ENCODE results near the gene GJD3. TPM values are rescaled to one million over a fixed set of nuclear protein-coding genes. Genes with fewer than 3 reads are reported as not detected.

Gene GJD3
- total and polyA plus RNA-seq, 9 of the 15 experiments (the other 6 are each of a cell fraction or from before 2014, with no cell fraction given), result 0.17 to 0.38 TPM; not detected in 7

DNA sequence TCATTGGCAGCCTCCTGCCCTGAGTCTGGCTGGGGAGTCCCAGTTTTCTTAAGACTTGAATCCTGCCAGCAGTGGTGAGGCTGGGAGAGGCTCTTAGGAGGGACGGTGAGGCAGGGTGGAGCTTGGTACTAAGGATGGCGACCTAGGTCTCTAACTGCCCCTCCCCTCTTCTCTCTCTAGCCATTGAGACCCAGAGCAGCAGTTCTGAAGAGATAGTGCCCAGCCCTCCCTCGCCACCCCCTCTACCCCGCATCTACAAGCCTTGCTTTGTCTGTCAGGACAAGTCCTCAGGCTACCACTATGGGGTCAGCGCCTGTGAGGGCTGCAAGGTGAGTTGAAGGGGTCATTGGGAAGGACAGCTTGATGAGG is 16.4 kb downstream of the GJD3 start:
- Histone ChIP-seq H3K27ac (ENCODE audit: extremely low read depth, low read depth, low read length) (peak overlapping the region; percentile 15; the same call in 1 of the 3 replicates), H3K9ac (ENCODE audit: insufficient read depth in 1 of 2, low read depth in 2 of 2, low read length in 2 of 2) (peak overlapping the region; percentile 16 to 44; a peak in 2 of 4 replicates), H3K79me2 (ENCODE audit: control insufficient read depth, insufficient read depth, low read length) (peaks cover 58% of the 10 kb centered on the region), H3K9me1 (ENCODE audit: control insufficient read depth, insufficient read depth, low read length) (no peaks in the 10 kb centered on the region), H3K27me3 (ENCODE audit: control insufficient read depth in 2 of 2, insufficient read depth in 2 of 2, low read length in 2 of 2) (no peaks in the 10 kb centered on the region), H3K36me3 (ENCODE audit: control insufficient read depth, insufficient read depth, low read length) (peaks cover 51% of the 10 kb centered on the region; the same call in 2 of the 3 replicates), H3K4me1 (replicated peaks in 1 of 2; ENCODE audit: control insufficient read depth in 2 of 2, insufficient read depth in 2 of 2, low read length in 2 of 2) (peaks cover 48 to 74% of the 10 kb centered on the region in 2 experiments), H4K20me1 (replicated peaks; ENCODE audit: control insufficient read depth, insufficient read depth, low read length) (0 out of 2 replicates have a peak, but pooled peaks cover 3% of the 10 kb centered on the region), H2AFZ (ENCODE audit: low read depth, low read length) (no peak overlapping the region), H3K4me2 (ENCODE audit: insufficient read depth, low read length) (peak overlapping the region; percentile 38; the same call in 1 of the 2 replicates), H3K4me3 (no peak overlapping the region), H3K9me3 (replicated peaks; ENCODE audit: control insufficient read depth, insufficient read depth, low read depth, low read length) (no peaks in the 10 kb centered on the region)
- intact Hi-C loops (cut with micrococcal nuclease) (no loop called here), in situ Hi-C loops (cut with MboI) (no loop called here)
- DNase-seq (ENCODE audit: extremely low read depth in 1 of 4, low spot score in 3 of 4), result no peak
- POLR2A ChIA-PET, result interaction anchor here (0.5 to 1.1 kb wide), 2 partner anchors 11 to 311 kb away, joined by 3 to 4 read pairs; no protein-coding TSS in a partner anchor
- 100% methylated on average over 2 of the region's 5 CpGs for WGBS (ENCODE audit: insufficient coverage, low coverage, missing lambda C conversion rate)
- no peak for FAIRE-seq
- BruUV-seq (replicated peaks), result no TSS peak
- CTCF ChIA-PET (ENCODE audit: low intra/inter-chr PET ratio), result no interaction called here
- no peak for ATAC-seq
- TF ChIP-seq ZNF77 (CRISPR knock-in tag; IDR thresholded peaks at IDR 0.05) (no peak), LEF1 (IDR thresholded peaks at IDR 0.05) (no peak), ZKSCAN3 (CRISPR knock-in tag; IDR thresholded peaks at IDR 0.05) (no peak), SPI1 (IDR thresholded peaks at IDR 0.05; ENCODE audit: borderline replicate concordance, low read depth, low read length) (no peak), IFI16 (CRISPR knock-in tag; IDR thresholded peaks at IDR 0.05) (no peak), NRF1 (conservative IDR thresholded peaks at IDR 0.05 in 1 of 2, IDR thresholded peaks at IDR 0.05 in 1 of 2) (no peak), MBD2 (IDR thresholded peaks at IDR 0.05; ENCODE audit: borderline replicate concordance, low read depth) (no peak)
- TF ChIP-seq, protein P1, sequence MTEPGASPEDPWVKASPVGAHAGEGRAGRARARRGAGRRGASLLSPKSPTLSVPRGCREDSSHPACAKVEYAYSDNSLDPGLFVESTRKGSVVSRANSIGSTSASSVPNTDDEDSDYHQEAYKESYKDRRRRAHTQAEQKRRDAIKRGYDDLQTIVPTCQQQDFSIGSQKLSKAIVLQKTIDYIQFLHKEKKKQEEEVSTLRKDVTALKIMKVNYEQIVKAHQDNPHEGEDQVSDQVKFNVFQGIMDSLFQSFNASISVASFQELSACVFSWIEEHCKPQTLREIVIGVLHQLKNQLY (CRISPR knock-in tag; conservative IDR thresholded peaks at IDR 0.05), result no peak

All from K562 (cell line).